Keratinocyte (primary cell): ENCODE results near the gene ELAPOR1. TPM values are rescaled to one million over a fixed set of nuclear protein-coding genes. Genes with fewer than 3 reads are reported as not detected.

Experiments used
- DNase-seq: peaks from one replicate; pipeline ENCODE4 v3.0.0-alpha.2; 2011; ENCODE audit warnings: low read depth, missing footprints, low spot score
- FAIRE-seq: peaks from 2 replicates; lab custom pipeline; 2011; peaks lifted over from hg19 to GRCh38; lab: Jason Lieb, UNC
- H2AFZ ChIP-seq: 2 replicates; pipeline ENCODE4 v1.6.0; 2012; ENCODE audit warnings: low read length, control low read depth, inconsistent platforms; ENCODE audit not compliant: control insufficient read depth
- H3K27ac ChIP-seq: 2 replicates; pipeline ENCODE4 v1.5.1; 2011; ENCODE audit warnings: low read length; ENCODE audit not compliant: control insufficient read depth, insufficient read depth
- H3K27me3 ChIP-seq: 3 replicates; pipeline ENCODE4 v1.6.0; 2011; ENCODE audit warnings: low read length; ENCODE audit not compliant: control insufficient read depth, insufficient read depth; ENCODE audit errors: extremely low read depth
- H3K36me3 ChIP-seq, 2 experiments: 2 replicates in 1 of 2; 3 replicates in 1 of 2; pipeline ENCODE4 v1.5.1; 2011; ENCODE audit warnings: low read length in 2 of 2, mild to moderate bottlenecking in 1 of 2; ENCODE audit not compliant: control insufficient read depth in 2 of 2, insufficient read depth in 2 of 2; ENCODE audit errors: extremely low read depth in 1 of 2
- H3K4me1 ChIP-seq: 3 replicates; pipeline ENCODE4 v1.5.1; 2011; ENCODE audit warnings: low read length; ENCODE audit not compliant: control insufficient read depth, insufficient read depth; ENCODE audit errors: extremely low read depth
- H3K4me2 ChIP-seq: 3 replicates; pipeline ENCODE4 v1.6.0; 2011; ENCODE audit warnings: low read depth, low read length; ENCODE audit not compliant: control insufficient read depth, insufficient read depth; ENCODE audit errors: extremely low read depth
- H3K4me3 ChIP-seq, 3 experiments: fragments of 200-600 bp in 1 of 3; sonication (generic) in 1 of 3; 2 replicates in 2 of 3; 3 replicates in 1 of 3; pipeline ENCODE4 v1.5.1; 2011 to 2016; ENCODE audit warnings: low read length in 3 of 3, mild to moderate bottlenecking in 3 of 3, control low read depth in 2 of 3, inconsistent platforms in 1 of 3, low read depth in 1 of 3, mixed read lengths in 1 of 3, mixed run types in 1 of 3, moderate library complexity in 1 of 3; ENCODE audit not compliant: control insufficient read depth in 2 of 3, insufficient read depth in 2 of 3; ENCODE audit errors: extremely low read depth in 1 of 3
- H3K79me2 ChIP-seq: 2 replicates; pipeline ENCODE4 v1.6.0; 2012; ENCODE audit warnings: low read length; ENCODE audit not compliant: control insufficient read depth, insufficient read depth
- H3K9ac ChIP-seq: 3 replicates; pipeline ENCODE4 v1.6.0; 2011; ENCODE audit warnings: low read length; ENCODE audit not compliant: control insufficient read depth, insufficient read depth; ENCODE audit errors: extremely low read depth
- H3K9me1 ChIP-seq: 3 replicates; pipeline ENCODE4 v1.6.0; 2011; ENCODE audit warnings: low read length; ENCODE audit not compliant: control insufficient read depth, insufficient read depth; ENCODE audit errors: extremely low read depth
- H3K9me3 ChIP-seq: 2 replicates; pipeline ENCODE4 v1.5.1; 2012; ENCODE audit warnings: low read depth, low read length; ENCODE audit not compliant: control insufficient read depth
- H4K20me1 ChIP-seq: 3 replicates; pipeline ENCODE4 v1.6.0; 2011; ENCODE audit warnings: low read length; ENCODE audit not compliant: control insufficient read depth, insufficient read depth; ENCODE audit errors: extremely low read depth
- CTCF ChIP-seq, 3 experiments: IDR thresholded peaks in 1 of 3; conservative IDR thresholded peaks in 1 of 3; optimal IDR thresholded peaks in 1 of 3; 2 replicates in 2 of 3; 3 replicates in 1 of 3; pipeline versions ENCODE3 to v1.5.1; 2011; ENCODE audit warnings: low read length in 3 of 3, mild to moderate bottlenecking in 3 of 3, moderate library complexity in 2 of 3, control low read depth in 1 of 3, inconsistent platforms in 1 of 3; ENCODE audit not compliant: insufficient read depth in 2 of 3; ENCODE audit errors: extremely low read depth in 1 of 3
- EZH2 ChIP-seq: IDR thresholded peaks from one replicate; pipeline ENCODE4 v1.6.1; 2012; ENCODE audit warnings: inconsistent platforms, mild to moderate bottlenecking, low read length, moderate library complexity
- dilution Hi-C: fragments of 300-500 bp; cut with MboI; formaldehyde crosslinking; loops from one replicate; pipeline ENCODE4 v1.7.0; 2020; ENCODE audit warnings: low sequenced_read_pairs; ENCODE audit not compliant: extremely low pct_ligation_motif_present
- polyA plus RNA-seq, 5 experiments: library from polyadenylated mRNA; depleted of rRNA in 3 of 5; stranded (reverse) in 3 of 5; stranded (forward) in 1 of 5; unstranded in 1 of 5; fragments of >200 nt; gene quantifications; 1 replicate in 1 of 5; 2 replicates in 3 of 5; 3 replicates in 1 of 5; pipeline versions ENCODE4 v1.2.1 to v1.2.3, GENCODE V29; 2011 to 2012; ENCODE audit warnings: missing spikeins in 2 of 5, low read depth in 1 of 5, low replicate concordance in 1 of 5

The ELAPOR1 gene
- polyA plus RNA-seq, 1 donor (not counting 4 experiments of a cell fraction or from before 2014, with no cell fraction given) = 0.24 TPM

GRCh38 chr1:109158433-109158832, 44.5 kb downstream of the ELAPOR1 start:
- Histone ChIP-seq H3K4me2 (no peak overlapping the region), H3K27me3 (no peaks in the 10 kb centered on the region), H3K4me1 (peaks cover 16% of the 10 kb centered on the region), H3K79me2 (no peaks in the 10 kb centered on the region), H4K20me1 (no peaks in the 10 kb centered on the region), H3K4me3 (no peak overlapping the region), H2AFZ (no peak overlapping the region), H3K27ac (no peak overlapping the region), H3K9ac (no peak overlapping the region), H3K9me1 (no peaks in the 10 kb centered on the region), H3K9me3 (no peaks in the 10 kb centered on the region), H3K36me3 (no peaks in the 10 kb centered on the region)
- DNase-seq (no peak), FAIRE-seq (no peak)
- dilution Hi-C loops = no loop called here
- no peak for TF ChIP-seq CTCF (optimal IDR thresholded peaks at IDR 0.05 in 1 of 3, IDR thresholded peaks at IDR 0.05 in 1 of 3, conservative IDR thresholded peaks at IDR 0.05 in 1 of 3; ENCODE audit: extremely low read depth in 1 of 3, insufficient read depth in 2 of 3, low read length in 3 of 3)
- no peak for TF ChIP-seq EZH2

GRCh38 chr1:109159326-109159725, 45.4 kb downstream of the ELAPOR1 start:
- H3K4me3 ChIP-seq = no peak overlapping the region
- no peaks in the 10 kb centered on the region for H3K9me1 ChIP-seq
- no peaks in the 10 kb centered on the region for H3K9me3 ChIP-seq
- no peaks in the 10 kb centered on the region for H3K79me2 ChIP-seq
- no peak for TF ChIP-seq EZH2
- TF ChIP-seq CTCF (optimal IDR thresholded peaks at IDR 0.05 in 1 of 3, IDR thresholded peaks at IDR 0.05 in 1 of 3, conservative IDR thresholded peaks at IDR 0.05 in 1 of 3; ENCODE audit: extremely low read depth in 1 of 3, insufficient read depth in 2 of 3, low read length in 3 of 3) = no peak
- no peak overlapping the region for H3K9ac ChIP-seq
- dilution Hi-C loops = no loop called here
- no peak overlapping the region for H3K4me2 ChIP-seq
- H3K4me1 ChIP-seq = peaks cover 16% of the 10 kb centered on the region
- DNase-seq = no peak
- H3K36me3 ChIP-seq = no peaks in the 10 kb centered on the region
- no peak overlapping the region for H2AFZ ChIP-seq
- no peaks in the 10 kb centered on the region for H4K20me1 ChIP-seq
- no peak overlapping the region for H3K27ac ChIP-seq
- FAIRE-seq = no peak
- no peaks in the 10 kb centered on the region for H3K27me3 ChIP-seq
